ENCODE results near the gene VARS2. TPM values are rescaled to one million over a fixed set of nuclear protein-coding genes. Genes with fewer than 3 reads are reported as not detected.
A peak's percentile ranks its signal among the peaks of the same experiment; 100 is the strongest.
"Not testable (repeated sequence)": the region's sequence is repeated elsewhere in the genome, so short reads cannot be mapped to it uniquely, and the experiment has no call there.

Gene VARS2
- 25.2 and 28.2 TPM in 2 replicates for total RNA-seq (2014; rRNA removed; shearing (Covaris generic))

DNA sequence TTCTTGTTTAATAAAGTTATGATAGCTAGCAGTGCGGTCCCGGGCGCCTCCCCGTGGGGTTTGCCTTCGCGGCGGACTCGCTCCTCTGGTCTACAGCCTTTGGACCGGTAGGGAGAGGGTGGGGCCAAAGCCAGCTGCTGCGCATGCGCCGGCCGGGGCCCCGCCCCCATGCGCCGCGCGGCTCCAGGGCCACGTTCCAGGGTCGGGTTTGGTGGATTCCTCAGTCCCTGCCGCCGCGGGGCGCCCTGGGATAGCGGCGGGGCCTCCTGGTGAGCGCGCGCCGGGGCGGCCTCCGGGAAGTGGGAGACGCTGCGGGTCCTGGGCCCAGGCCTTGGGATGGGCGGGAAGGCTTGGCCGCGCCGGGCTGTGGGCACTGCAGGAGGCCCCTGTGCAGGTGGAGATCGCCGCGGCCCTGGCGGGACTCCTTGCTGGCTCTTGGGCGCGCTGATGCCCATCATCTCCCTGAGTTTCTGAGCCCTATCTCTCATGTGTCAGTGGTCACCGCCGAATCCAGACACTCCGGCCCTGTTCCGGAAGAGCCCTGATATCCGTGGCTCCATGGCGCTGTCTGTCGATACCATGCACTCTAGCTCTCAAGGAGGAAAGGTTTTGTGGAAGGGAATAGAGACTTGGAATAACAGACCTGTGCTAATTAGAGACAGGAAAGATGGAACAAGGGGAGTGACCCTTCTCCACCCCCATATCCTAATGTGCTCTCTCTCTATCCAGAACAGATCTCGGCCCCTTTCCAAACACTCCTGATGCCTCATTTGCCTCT is at the start of gene VARS2:
Gene VARS2, plus strand, starts transcription at position 163 of the 778 bp plus-strand sequence. Its CDS starts 599 bp downstream, at position 762.
- DNase-seq (ENCODE audit: low spot score): peak; percentile 81

DNA sequence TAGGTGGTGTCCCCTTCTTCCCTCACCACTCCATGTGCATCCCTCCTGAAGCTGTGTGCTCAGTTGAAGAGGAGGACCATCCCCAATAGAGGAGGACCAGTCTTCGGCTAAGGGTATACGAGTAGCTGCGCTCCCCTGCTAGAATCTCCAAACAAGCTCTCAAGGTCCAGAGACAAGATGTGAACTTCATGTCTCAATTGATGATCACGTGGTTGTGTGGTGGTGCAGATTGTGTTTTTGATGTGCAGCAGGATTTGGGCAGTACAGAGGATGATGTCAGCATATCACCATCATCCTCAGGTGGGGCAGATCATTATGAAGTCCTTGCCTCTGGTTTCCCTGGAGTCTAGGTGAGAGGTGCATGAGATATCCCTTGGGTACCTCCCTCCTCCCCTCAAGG is 49.7 kb upstream of the VARS2 start:
- no peak for DNase-seq (ENCODE audit: low spot score)

DNA sequence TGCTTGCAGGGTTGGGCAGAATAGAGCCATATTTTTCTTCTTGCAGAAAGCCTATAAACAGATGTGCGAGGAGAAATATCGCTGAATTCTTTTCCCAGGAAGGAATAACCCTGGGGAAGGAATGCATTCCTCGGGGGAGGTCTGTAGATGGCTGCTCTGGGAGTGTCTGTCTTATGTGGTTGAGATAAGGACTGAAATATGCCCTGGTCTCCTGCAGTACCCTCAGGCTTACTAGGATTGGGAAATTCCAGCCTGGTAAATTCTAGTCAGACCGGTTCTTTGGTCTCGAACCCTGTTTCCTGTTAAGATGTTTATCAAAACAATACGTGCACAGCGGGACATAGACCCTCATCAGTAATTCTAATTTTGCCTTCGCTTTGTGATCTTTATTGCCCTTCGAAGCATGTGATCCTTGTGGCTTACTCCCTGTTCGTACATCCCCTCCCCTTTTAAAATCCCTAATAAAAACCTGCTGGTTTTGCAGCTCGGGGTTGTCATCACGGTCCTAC is 44.7 kb upstream of the VARS2 start:
- not testable (repeated sequence) for DNase-seq (ENCODE audit: low spot score)

DNA sequence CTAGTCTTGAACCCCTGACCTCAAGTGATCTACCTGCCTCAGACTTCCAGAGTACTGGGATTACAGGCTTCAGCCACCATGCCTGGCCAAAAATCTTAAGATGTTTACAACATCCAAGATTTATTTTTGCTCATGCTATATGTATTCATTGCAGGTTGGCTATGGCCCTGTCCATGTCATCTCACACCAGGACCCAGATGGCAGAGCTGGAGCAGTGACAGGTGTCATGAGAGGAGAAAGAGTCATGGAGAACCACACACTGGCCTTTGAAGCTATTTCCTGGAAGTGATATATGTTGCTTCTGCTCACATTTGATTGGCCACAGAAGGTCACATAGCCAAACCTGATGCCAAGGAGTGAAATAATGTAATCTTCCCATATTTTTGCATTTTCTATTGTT is 43.5 kb upstream of the VARS2 start:
- DNase-seq (ENCODE audit: low spot score): no peak

DNA sequence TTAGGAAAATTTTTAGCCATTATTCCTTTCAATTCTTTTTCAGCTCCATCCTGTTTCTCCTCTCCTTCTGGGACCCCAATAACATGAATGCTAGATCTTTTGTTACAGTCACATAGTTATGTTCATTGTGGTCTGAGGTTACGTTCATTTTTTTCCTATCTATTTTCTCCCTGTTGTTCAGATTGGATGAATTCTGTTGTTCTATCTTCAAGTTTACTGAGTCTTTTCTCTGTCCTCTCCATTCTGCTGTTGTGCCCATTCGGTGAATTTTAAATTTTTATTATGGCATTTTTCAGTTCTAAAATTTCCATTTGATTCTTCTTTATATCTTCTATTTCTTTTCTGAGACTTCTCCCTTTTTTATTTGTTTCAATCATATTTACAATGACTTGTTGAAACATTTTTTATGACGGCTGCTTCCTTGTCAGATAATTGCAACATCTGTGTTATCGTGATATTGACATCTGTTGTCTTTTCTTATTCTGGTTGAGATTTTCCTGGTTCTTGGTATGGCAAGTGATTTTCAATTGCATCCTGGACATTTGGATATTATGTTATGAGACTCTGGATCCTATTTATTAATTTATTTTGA is 42.4 kb upstream of the VARS2 start:
- no peak for DNase-seq (ENCODE audit: low spot score)

DNA sequence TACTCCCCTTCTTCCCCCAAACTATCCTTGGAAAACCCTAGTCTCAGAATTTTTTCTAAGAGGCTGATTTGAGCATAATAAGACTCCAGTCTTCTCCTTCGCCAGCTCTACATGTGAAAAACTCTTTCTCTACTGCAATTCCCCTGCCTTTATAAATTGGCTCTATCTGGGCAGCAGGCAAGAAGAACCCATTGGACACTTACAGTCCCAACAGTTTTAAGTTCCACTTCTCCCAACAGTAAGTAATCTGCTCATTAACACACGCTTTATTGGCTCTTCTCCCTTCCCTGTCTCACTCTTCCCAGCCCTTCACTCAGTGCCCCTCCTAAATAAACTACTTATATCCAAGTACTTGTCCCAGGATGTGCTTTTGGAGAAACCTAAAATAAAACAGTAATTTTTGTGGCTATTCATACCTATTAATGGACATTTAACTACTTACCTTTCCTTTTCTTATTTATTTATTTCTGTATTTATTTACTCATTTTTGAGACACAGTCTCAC is 40.8 kb upstream of the VARS2 start:
- DNase-seq (ENCODE audit: low spot score): no peak

DNA sequence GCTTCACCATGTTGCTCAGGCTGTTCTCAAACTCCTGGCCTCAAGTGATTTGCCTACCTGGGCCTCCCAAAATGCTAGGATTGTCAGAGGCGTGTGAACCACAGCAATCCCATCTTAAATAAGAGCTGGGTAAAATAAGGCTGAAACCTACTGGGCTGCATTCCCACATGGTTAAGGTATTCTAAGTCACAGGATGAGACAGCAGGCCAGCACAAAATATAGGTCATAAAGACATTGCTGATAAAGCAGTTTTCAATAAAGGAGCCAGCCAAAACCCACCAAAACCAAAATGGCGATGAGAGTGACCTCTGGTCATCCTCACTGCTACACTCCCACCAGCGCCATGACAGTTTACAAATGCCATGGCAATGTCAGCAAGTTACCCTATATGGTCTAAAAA is 40.2 kb upstream of the VARS2 start:
- not testable (repeated sequence) for DNase-seq (ENCODE audit: low spot score)

DNA sequence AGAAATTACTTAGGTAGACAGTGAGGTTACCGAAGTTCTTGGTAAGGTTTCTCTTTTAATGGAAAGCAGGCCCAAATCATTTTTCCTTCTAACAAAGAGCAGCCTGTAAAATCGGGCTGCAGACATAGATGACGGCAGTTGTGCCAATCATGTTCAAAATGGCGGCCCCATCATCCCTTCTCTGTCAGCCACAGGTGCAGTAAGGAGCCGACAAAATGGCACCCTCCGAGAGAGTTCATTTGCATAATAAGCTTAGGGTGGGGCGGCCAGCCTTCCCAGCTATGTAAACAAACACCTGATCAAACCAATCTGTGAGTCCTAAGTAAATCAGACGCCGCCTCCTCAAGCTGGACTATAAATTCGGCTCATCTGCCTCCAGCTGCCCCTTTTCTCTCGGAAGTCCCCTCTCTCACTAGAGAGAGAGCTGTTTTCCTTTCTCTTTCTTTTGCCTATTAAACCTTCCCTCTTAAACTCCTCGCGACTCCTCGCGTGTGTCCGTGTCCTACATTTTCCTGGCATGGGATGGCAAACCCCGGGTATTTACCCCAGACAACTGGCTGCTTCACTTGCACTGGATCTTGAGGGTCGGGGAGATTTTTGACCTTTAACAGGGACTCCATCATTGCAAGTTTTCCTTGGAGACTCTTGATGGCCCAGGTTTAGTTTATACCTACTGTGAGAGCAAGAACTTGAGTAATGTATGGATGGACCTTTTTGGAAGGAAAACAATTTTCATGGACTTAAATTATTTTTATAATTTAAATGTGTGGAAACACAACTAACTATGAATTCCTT is 38.6 kb upstream of the VARS2 start:
- DNase-seq (ENCODE audit: low spot score): no peak

DNA sequence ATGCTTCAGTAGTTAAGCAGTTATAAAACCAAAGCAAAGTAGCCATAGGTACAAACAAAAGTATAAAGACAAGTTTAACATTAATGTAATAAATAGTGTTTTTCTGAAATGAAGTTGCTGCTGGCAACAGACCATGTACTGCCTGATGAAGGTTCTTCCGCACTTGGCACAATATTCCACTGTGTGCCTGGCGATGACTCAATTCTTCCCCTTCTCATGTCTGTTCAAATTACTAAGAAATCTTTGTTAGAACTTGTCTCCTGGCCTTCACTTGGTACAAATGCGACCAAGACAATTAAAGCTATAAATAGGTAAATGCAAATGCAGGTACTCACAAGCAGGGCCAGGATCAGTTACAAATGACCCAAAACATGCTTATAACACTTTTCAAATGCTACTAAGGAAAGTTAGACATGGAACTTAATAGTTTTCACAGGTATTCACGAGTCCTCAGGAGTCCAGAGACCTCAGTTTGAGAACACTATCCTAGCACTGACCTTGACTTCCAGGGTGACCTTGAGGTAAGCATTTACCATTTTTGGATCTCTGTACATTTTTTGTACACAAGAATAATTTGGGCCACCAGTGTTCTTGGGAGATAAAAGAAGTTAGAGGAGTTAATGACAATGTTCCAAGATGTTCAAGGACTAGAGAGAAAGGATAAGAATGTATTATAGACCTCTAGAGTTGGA is 37.9 kb upstream of the VARS2 start:
- DNase-seq (ENCODE audit: low spot score): peak; percentile 44

DNA sequence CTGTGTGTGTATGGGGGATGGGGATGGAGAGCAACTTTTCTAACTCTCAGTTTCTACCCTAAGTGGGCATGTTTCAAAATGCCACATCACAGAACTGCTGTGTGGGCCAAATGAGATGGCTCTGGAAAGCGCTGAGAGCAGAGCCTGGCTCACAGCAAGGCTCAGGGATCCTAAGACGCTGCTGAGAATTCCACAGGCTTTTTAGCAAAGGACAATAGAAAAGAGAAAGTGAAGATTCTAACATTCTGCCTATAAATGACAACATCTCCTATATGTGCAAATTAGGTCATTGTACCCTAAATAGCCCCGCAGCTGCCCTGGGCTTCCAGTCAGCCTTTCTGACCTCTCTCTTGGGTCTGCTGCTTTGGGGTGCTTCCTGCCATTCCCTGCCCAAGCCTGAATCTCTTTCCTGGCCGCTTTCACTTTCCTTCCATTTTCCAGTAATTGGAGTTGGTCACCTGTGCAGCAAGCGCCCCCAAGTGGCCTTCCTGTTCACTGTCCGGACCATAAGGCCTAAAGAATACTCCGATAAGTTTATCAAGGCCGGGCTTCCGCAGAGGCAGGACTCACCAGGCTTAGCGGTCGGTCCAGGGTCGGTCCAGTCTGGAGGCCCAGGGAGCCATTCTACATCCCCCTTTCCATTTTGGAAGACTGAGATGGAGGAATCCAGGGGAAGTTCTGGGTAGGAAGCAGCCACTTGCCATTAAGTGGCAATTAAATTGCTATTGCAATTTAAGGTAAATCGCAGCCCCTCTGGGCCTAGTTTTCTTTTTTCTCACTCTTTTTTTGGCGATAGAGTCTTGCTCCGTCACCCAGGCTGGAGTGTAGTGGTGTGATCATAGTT is 36.4 kb upstream of the VARS2 start:
- peak; percentile 90 for DNase-seq (ENCODE audit: low spot score)

DNA sequence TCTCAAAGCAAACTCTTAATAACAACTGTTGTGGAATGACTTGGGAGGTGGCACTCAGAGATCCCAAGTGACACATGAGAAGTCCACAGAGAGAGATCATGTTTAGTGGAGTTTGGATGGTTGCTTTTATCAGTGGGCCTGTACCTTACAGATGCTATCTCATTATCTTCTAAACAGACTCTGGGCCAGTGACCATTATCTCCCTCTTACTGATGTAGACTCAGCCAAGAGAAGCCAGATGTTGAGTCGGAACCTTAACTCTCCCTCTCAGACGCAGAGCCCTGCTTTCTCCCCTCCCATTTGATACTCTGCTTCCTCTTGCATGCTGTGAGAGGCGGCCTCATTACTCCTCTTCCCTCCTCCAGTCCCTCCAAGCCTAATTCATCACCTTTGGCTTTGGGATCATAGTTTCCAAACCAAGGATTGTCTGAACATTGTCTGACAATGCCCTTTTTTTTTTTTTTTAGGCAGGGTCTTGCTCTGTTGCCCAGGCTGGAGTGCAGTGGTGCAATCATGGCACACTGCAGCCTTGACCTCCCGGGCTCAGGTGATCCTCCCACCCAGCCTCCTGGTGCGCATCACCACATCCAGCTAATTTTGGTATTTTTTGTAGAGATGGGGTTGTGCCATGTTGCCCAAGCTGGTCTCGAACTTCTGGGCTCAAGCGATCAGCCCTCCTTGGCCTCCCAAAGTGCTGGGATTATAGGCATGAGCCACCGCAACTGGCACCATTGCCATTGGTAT is 34.2 kb upstream of the VARS2 start:
- no peak for DNase-seq (ENCODE audit: low spot score)

DNA sequence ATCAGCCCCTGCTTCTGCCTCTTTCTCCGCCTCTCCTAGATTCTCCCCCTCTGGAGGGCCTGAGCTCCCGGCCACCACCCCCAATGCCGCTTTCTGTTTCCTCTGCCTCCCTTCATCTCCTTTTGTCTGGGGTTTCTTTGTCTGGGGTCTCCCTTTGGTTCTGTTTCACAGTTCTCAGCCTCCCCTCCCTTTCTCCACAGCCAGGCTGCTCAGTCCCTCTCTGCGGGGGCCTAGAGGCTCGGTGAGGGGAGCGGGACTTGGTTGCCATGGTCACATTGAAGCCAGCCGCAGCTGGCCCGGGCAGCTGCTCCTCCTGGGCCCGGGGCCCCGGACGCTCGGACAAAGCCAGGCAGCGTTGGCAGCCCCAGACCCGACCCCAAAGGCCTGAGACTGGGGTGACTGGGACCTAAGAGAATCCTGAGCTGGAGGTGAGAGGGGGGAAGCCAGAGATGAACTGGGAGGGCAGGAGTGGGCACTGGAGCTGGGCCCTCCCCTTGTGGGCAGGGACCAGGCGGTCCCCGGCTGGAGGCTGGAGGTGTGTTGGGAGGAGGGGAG is 33.3 kb upstream of the VARS2 start:
- no peak for DNase-seq (ENCODE audit: low spot score)

DNA sequence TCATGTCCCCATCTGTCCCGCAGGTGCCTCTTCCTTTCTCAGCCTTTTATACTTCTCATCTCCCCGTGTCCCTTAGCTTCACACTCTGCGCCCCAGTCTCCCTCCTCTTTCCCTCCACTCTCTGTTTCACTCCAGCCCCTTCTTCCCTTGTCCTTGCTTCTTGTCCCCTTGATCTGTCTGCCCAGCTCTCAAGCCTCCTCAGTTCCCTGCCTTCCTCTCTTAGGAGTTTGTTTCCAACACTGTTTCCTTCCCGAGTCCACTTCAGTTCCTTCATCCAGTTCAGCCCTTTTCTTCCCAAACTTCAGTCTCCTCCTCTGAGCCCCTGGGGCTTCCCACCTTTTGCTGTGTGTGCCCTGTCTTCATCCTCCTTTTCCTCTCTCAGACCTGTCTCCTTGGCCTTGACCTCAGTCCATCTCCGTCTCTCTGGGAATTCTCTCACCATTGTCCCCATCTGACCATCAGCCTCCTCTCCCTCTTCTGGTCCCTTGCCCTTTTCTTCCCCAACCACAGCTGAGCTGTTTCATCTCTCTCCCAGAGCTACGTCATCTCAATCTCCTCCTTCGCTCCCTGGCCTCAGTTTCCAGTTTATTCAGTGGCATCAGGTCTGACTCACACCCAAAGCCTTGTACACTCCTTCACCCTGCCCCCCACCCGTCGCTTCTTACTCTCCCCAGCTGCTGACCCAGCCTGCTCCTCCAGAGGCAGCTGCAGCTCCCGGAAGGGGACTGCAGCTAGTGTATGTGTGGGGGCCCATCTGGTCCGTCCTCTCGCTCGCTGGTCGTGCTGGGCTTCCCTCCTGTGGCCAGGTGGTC is 32.4 kb upstream of the VARS2 start:
- no peak for DNase-seq (ENCODE audit: low spot score)

DNA sequence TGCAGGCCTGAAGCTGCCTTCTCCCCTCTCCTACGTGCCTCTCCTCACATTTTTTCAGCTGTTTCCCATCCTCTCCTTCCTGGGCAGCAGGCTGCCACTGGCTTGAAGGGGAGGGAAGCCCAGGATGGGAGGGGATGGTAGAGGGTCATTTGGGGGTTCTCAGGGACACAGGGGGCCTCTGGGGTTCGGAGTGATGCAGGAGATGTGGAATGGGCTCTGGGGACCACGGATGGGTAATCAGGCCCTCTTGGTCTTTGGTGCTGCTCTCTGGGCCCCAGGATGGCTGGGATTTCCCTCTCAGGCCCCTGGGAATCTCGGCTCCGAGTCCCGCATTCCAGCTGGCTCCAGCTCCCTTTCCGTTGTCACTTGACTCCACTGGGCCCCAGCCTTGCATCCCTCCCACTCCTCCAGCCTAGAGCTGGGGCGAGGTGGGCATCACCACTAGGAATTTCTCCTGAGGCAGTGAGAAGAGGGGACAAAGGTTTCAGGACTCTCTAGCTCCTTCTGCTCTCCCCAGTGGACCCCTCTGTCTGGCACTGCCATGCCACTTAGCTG is 31.8 kb upstream of the VARS2 start:
- DNase-seq (ENCODE audit: low spot score): no peak

DNA sequence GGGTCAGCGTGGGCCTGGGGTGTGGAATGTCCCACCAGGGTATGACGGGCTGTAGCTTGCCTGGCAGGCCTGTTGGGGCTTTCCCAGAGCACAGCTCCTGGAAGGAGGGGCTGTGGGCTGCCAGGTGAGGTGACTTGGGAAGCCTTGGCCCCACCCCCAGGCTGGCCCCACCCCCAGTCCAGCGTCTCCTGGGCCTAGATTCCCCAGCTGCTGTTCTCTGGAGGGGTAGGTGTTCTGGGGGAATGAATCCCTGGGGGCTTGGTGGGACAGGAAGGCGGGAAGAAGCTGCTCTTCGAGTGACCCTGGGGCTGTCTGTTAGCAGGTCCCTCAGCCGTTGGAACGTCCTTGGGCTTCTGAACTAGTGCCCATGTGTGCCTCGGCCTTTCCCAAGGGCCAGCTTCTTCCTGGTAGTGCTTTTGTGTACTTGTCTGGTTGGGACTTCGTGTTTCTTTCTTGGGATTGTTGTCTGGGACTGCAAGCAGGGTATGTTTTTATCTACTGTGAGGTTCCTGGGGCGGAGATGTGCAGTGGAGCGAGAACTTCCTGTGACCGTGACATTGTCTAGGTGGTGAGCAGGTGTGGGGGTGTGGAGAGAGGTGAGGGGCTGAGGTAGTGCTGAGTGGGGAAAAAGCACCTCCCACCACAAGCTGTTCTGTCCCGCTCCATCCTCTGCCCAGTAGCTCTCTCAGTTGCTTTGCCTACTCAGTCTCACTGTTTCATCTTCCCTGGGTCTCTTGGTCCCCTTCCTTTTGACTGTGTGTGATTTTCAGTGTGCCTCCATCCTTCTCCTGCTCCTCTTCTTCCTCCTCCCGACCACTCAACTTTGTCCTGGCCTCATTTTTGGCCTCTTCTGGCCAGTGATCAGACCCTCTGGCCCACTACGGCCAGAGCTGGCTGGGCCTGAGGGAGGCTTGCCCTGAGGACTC is 31.0 kb upstream of the VARS2 start:
- DNase-seq (ENCODE audit: low spot score): no peak

DNA sequence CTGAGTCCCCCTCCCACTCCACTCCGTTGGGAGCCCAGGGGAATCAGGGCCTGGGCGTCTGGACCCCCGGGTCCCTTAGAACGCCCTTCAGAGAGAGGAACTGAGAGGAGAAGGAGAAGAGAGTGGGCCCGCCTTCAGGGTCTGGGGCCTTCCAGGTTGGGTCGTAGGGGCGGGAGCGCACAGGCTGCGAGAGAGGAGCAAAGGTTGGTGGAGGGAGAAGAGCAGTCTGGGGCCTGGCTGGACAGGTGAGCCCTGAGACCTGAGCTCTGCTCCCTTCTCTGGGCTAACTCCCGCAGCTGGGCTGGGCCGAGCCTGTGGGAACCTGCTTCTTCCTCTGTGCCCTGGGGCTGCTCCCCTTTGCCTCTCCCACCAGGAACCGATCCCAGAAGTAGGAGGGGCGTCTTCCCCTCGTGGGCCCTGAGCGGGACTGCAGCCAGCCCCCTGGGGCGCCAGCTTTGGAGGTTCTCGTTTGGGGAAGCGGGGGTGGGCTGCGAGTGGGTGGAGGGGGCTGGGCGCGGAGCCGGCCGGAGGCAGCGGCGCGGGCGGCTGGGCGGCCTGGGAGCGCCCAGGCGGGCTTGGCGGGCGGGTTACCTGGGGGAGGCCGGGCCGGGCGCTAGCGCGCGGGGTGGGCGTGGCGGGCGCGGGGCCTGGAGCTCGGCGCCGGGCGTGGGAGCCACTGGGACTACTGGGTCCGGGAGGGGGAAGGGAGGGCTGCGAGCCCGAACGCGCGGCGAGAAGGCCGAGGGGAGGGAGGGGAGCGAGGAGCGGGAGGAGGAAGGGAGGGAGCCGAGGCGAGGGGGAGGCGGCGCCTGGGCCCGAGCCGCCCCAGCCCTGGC is 30.1 kb upstream of the VARS2 start, which contains the start of gene DDR1:
Gene DDR1, plus strand, starts transcription at position 835 of the 836 bp plus-strand sequence. CDS start 4,211 bp downstream, outside the sequence.
- DNase-seq (ENCODE audit: low spot score): peak; percentile 32

Measured in A172 (cell line).